Measurements from ENCODE around the gene C1S.
A peak's percentile ranks its signal among the peaks of the same experiment; 100 is the strongest.
"Not testable (repeated sequence)": the region's sequence is repeated elsewhere in the genome, so short reads cannot be mapped to it uniquely, and the experiment has no call there.

Gene C1S

GRCh38 chr12:7060353-7060954, at the start of gene C1S:
TSS of gene C1S (plus strand) at chr12:7060718. CDS start at chr12:7061913, 1,195 bp downstream.
- no peaks in the 10 kb centered on the region for H3K9me3 ChIP-seq (ENCODE audit: control insufficient read depth, low read length)
- H3K4me3 ChIP-seq (ENCODE audit: low read length) = no peak within 1 kb of the TSS
- no peaks in the 10 kb centered on the region for H3K4me1 ChIP-seq (ENCODE audit: control insufficient read depth, insufficient read depth, low read length)
- no peaks in the 10 kb centered on the region for H3K27me3 ChIP-seq (ENCODE audit: control insufficient read depth, insufficient read depth, low read length)
- no peaks in the 10 kb centered on the region for H3K36me3 ChIP-seq (ENCODE audit: control insufficient read depth, insufficient read depth, low read length)
- H3K9ac ChIP-seq (ENCODE audit: low read length) = peak within 1 kb of the TSS; percentile 40

- not testable (repeated sequence) for H3K9me3 ChIP-seq (ENCODE audit: control insufficient read depth, low read length)
Measured at GRCh38 chr12:7011398-7011797, 49.1 kb upstream of the C1S start.

DNA sequence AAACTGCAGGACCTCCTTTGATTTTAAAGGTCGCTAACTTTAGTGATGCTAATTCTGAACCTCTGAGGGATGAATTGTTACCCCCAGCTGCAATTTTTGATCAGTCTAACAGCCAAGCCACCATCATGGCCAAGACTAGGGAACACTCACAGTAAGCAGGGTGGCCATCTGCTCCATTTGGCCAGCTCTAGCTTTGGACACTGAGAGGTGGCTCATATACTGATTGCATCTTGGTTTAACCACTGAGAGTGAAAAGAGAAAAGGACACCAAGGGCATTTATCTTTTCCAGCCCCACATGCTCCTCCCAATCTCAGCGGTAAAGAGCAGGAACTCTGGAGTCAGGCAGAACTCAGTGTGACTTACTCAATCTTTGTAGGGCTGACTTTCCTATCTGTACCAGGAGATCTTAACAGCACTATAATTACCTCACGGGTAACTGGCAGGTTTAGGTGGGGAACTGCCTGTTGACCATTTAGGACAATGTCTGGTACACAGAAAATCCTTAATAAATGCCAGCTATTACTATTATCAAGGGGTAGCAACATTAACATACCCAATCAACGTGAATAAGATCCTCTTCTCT, 48.4 kb upstream of the C1S start:
- H3K27me3 ChIP-seq (ENCODE audit: control insufficient read depth, insufficient read depth, low read length) = no peaks in the 10 kb centered on the region
- no peak overlapping the region for H3K4me3 ChIP-seq (ENCODE audit: low read length)
- H3K4me1 ChIP-seq (ENCODE audit: control insufficient read depth, insufficient read depth, low read length) = peaks cover 39% of the 10 kb centered on the region

More at GRCh38 chr12:7011398-7011797, 49.1 kb upstream of the C1S start:
- H3K9ac ChIP-seq (ENCODE audit: low read length); H3K36me3 ChIP-seq (ENCODE audit: control insufficient read depth, insufficient read depth, low read length); H3K4me3 ChIP-seq (ENCODE audit: low read length); H3K27me3 ChIP-seq (ENCODE audit: control insufficient read depth, insufficient read depth, low read length): not testable (repeated sequence)
- H3K4me1 ChIP-seq (ENCODE audit: control insufficient read depth, insufficient read depth, low read length) = peaks cover 32% of the 10 kb centered on the region

GRCh38 chr12:7013101-7013500, 47.4 kb upstream of the C1S start:
- Histone ChIP-seq H3K36me3 (ENCODE audit: control insufficient read depth, insufficient read depth, low read length) (no peaks in the 10 kb centered on the region), H3K9ac (ENCODE audit: low read length) (no peak overlapping the region), H3K4me1 (ENCODE audit: control insufficient read depth, insufficient read depth, low read length) (peaks cover 42% of the 10 kb centered on the region), H3K27me3 (ENCODE audit: control insufficient read depth, insufficient read depth, low read length) (no peaks in the 10 kb centered on the region), H3K9me3 (ENCODE audit: control insufficient read depth, low read length) (no peaks in the 10 kb centered on the region), H3K4me3 (ENCODE audit: low read length) (no peak overlapping the region)

More for the DNA sequence above, 48.4 kb upstream of the C1S start:
- H3K9ac ChIP-seq (ENCODE audit: low read length) = no peak overlapping the region
- H3K36me3 ChIP-seq (ENCODE audit: control insufficient read depth, insufficient read depth, low read length) = no peaks in the 10 kb centered on the region
- no peaks in the 10 kb centered on the region for H3K9me3 ChIP-seq (ENCODE audit: control insufficient read depth, low read length)

GRCh38 chr12:7015555-7016370, 44.8 kb upstream of the C1S start:
- no peak overlapping the region for H3K4me3 ChIP-seq (ENCODE audit: low read length)
- peaks cover 36% of the 10 kb centered on the region for H3K4me1 ChIP-seq (ENCODE audit: control insufficient read depth, insufficient read depth, low read length)

GRCh38 chr12:7016958-7017571, 43.5 kb upstream of the C1S start:
- Histone ChIP-seq H3K4me1 (ENCODE audit: control insufficient read depth, insufficient read depth, low read length) (peaks cover 36% of the 10 kb centered on the region), H3K27me3 (ENCODE audit: control insufficient read depth, insufficient read depth, low read length) (no peaks in the 10 kb centered on the region), H3K4me3 (ENCODE audit: low read length) (peak overlapping the region; percentile 92), H3K36me3 (ENCODE audit: control insufficient read depth, insufficient read depth, low read length) (no peaks in the 10 kb centered on the region), H3K9me3 (ENCODE audit: control insufficient read depth, low read length) (no peaks in the 10 kb centered on the region), H3K9ac (ENCODE audit: low read length) (peak overlapping the region; percentile 81)

More at GRCh38 chr12:7015555-7016370, 44.8 kb upstream of the C1S start:
- no peaks in the 10 kb centered on the region for H3K27me3 ChIP-seq (ENCODE audit: control insufficient read depth, insufficient read depth, low read length)
- no peaks in the 10 kb centered on the region for H3K36me3 ChIP-seq (ENCODE audit: control insufficient read depth, insufficient read depth, low read length)
- no peak overlapping the region for H3K9ac ChIP-seq (ENCODE audit: low read length)
- no peaks in the 10 kb centered on the region for H3K9me3 ChIP-seq (ENCODE audit: control insufficient read depth, low read length)

GRCh38 chr12:7017870-7018349, 42.6 kb upstream of the C1S start:
- Histone ChIP-seq H3K36me3 (ENCODE audit: control insufficient read depth, insufficient read depth, low read length) (no peaks in the 10 kb centered on the region), H3K9ac (ENCODE audit: low read length) (peak overlapping the region; percentile 81), H3K4me1 (ENCODE audit: control insufficient read depth, insufficient read depth, low read length) (peaks cover 29% of the 10 kb centered on the region), H3K9me3 (ENCODE audit: control insufficient read depth, low read length) (no peaks in the 10 kb centered on the region), H3K27me3 (ENCODE audit: control insufficient read depth, insufficient read depth, low read length) (no peaks in the 10 kb centered on the region), H3K4me3 (ENCODE audit: low read length) (peak overlapping the region; percentile 92)

- Histone ChIP-seq H3K36me3 (ENCODE audit: control insufficient read depth, insufficient read depth, low read length) (no peaks in the 10 kb centered on the region), H3K9ac (ENCODE audit: low read length) (peak within 1 kb of the TSS; percentile 81), H3K4me3 (ENCODE audit: low read length) (peak within 1 kb of the TSS; percentile 92), H3K4me1 (ENCODE audit: control insufficient read depth, insufficient read depth, low read length) (peaks cover 23% of the 10 kb centered on the region), H3K9me3 (ENCODE audit: control insufficient read depth, low read length) (no peaks in the 10 kb centered on the region), H3K27me3 (ENCODE audit: control insufficient read depth, insufficient read depth, low read length) (no peaks in the 10 kb centered on the region)
Measured at GRCh38 chr12:7018350-7019042, 42.0 kb upstream of the C1S start, which contains the start of gene LPCAT3. TSS of gene LPCAT3 (minus strand) at chr12:7018476. CDS start at chr12:7018424, 52 bp downstream.

DNA sequence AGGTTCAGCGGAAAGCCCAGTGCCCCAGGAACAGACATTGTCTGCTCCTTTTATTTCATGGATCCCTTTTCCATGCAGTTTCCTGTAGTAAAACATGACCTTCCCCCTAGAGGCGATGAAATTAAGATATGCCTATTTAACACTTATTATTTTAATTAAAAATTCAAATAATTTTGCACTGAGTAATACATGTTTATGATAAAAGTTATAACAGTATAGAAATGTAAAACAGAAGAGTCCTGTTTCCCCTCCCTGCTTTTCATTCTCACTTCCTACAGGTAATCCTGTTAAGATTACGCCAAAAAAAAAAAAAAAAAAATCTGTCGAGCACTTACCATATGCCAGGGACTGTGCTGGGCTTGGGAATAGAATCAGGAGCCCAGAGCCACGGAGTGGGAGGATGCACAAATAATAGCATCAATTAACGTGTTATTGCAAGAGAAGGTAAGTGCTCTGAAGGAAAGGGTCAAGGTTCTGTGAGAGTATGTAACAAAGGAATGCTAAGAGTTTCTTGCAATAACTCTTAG, 41.4 kb upstream of the C1S start:
- Histone ChIP-seq H3K9me3 (ENCODE audit: control insufficient read depth, low read length) (no peaks in the 10 kb centered on the region), H3K27me3 (ENCODE audit: control insufficient read depth, insufficient read depth, low read length) (no peaks in the 10 kb centered on the region), H3K4me3 (ENCODE audit: low read length) (peak overlapping the region; percentile 92), H3K36me3 (ENCODE audit: control insufficient read depth, insufficient read depth, low read length) (no peaks in the 10 kb centered on the region), H3K9ac (ENCODE audit: low read length) (no peak overlapping the region), H3K4me1 (ENCODE audit: control insufficient read depth, insufficient read depth, low read length) (peaks cover 19% of the 10 kb centered on the region)

DNA sequence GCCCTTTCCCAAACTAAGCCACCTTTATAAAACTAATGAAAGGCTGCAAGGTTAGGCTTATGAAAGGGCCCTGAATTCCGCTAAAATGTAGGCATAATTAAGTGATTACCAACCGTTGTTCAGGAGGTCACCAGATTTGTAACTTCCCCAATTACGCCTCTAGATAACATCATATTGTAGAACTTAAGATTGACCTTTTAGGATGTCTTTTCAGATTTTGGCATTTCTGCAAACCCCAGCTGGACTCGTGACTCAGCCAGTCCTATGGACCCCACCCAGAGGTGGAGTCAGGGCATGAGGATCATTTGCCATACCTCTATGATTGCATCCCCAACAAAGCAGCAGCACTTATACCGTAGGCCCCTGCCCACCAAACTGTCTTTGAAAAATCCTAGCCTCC, 38.6 kb upstream of the C1S start:
- H3K36me3 ChIP-seq (ENCODE audit: control insufficient read depth, insufficient read depth, low read length) = no peaks in the 10 kb centered on the region
- H3K27me3 ChIP-seq (ENCODE audit: control insufficient read depth, insufficient read depth, low read length) = no peaks in the 10 kb centered on the region
- H3K9me3 ChIP-seq (ENCODE audit: control insufficient read depth, low read length) = no peaks in the 10 kb centered on the region
- H3K9ac ChIP-seq (ENCODE audit: low read length) = no peak overlapping the region
- no peak overlapping the region for H3K4me3 ChIP-seq (ENCODE audit: low read length)
- peaks cover 5% of the 10 kb centered on the region for H3K4me1 ChIP-seq (ENCODE audit: control insufficient read depth, insufficient read depth, low read length)

- Histone ChIP-seq H3K36me3 (ENCODE audit: control insufficient read depth, insufficient read depth, low read length) (no peaks in the 10 kb centered on the region), H3K9ac (ENCODE audit: low read length) (no peak overlapping the region), H3K4me1 (ENCODE audit: control insufficient read depth, insufficient read depth, low read length) (no peaks in the 10 kb centered on the region), H3K9me3 (ENCODE audit: control insufficient read depth, low read length) (no peaks in the 10 kb centered on the region), H3K4me3 (ENCODE audit: low read length) (no peak overlapping the region), H3K27me3 (ENCODE audit: control insufficient read depth, insufficient read depth, low read length) (no peaks in the 10 kb centered on the region)
Measured at GRCh38 chr12:7023114-7023513, 37.4 kb upstream of the C1S start.

All from mucosa of stomach (tissue), 1 donor.